LNCAP (cell line): ENCODE measurements around the gene NANOGP8.

Experiments used
- CTCF ChIP-seq: fragments of 450-650 bp; IDR thresholded peaks from 2 replicates; pipeline ENCODE4 v1.5.1; 2017; ENCODE audit warnings: mild to moderate bottlenecking

NANOGP8 gene

DNA sequence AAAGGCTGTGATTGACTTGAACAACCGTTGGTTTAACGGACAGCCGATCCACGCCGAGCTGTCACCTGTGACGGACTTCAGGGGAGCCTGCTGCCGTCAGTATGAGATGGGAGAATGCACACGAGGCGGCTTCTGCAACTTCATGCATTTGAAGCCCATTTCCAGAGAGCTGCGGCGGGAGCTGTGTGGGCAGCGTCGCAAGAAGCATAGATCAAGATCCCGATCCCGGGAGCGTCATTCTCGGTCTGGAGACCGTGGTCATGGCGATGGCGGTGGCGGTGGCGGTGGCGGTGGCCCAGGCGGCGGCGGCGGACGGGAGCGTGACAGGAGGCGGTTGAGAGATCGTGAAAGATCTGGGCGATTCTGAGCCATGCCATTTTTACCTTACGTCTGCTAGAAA is 7.8 kb upstream of the NANOGP8 start:
- no peak for TF ChIP-seq CTCF

GRCh38 chr15:35092311-35092710 is 7.2 kb upstream of the NANOGP8 start:
- TF ChIP-seq CTCF, result no peak

DNA sequence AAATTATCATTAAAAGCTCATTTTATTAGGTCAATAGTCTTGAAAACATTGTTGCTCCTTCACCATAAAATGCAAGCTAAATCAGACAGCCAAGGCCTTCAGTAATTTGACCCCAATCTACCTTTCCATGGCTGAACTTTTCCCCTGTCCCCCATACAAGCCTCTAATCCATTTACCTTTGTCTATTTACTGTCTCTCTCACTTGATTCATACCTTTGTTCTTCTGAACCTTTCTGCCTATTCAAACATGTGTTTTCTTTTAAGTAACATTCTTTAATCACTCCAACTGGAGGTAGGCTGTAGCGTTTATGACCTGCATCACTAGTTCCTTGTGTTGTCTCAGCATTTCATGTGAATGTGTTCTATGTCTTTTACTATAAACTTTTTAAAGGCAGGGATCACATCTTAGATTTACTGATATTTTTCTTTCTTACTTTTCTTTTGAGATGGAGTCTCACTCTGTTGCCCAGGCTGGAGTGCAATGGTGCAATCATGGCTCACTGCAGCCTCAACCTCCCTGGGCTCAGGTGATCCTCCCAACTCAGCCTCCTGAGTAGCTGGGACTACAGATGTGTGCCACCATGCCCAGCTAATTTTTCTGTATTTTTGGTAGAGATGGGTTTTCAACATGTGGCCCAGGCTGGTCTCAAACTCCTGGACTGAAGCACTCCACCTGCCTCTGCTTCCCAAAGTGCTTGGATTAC is 5.2 kb upstream of the NANOGP8 start:
- TF ChIP-seq CTCF, result no peak

GRCh38 chr15:35089551-35089950 is 4.5 kb upstream of the NANOGP8 start:
- TF ChIP-seq CTCF, result no peak

- TF ChIP-seq CTCF, result no peak
Observed at GRCh38 chr15:35088329-35088728, 3.2 kb upstream of the NANOGP8 start.

DNA sequence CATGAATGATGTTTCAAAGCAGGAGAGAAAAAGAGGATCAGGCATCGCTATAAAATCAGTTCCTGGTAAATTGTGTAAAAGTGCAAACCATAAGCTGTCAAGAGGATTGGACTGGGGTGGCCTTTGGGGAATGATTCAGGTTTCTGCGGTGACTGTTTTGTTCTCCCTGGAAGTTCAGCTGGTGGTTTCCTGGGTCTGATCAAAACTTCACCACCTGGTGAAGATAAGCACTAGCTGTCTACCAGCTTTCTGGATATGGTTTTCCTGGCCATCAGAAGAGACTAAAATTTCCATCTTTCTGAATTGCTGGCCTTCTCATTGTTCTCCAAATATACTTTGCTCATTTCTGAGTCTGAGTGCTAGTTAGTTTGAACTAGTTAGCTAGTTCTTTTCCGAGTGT is 2.7 kb upstream of the NANOGP8 start:
- TF ChIP-seq CTCF, result no peak

- no peak for TF ChIP-seq CTCF
Observed at GRCh38 chr15:35080226-35080625, 4.9 kb downstream of the NANOGP8 start.
